PC-9 (cell line): Measurements from ENCODE around the gene SMURF1. TPM values are rescaled to one million over a fixed set of nuclear protein-coding genes. Genes with fewer than 3 reads are reported as not detected.
A peak's percentile ranks its signal among the peaks of the same experiment; 100 is the strongest.

ENCODE experiments used
- BruUV-seq: library from RNA; stranded (reverse); fragments of 400-500 nt; replicated peaks from 2 replicates; lab custom pipeline; 2021; lab: Mats Ljungman, UMichigan
- CTCF ChIA-PET: fragments of 300-600 bp; sonication (Branson Sonifier 250); formaldehyde crosslinking; loops from one replicate; lab custom pipeline; 2022; ENCODE audit warnings: antibody characterized with exemption; lab: Charles Lee
- POLR2A ChIA-PET: fragments of 300-600 bp; sonication (Branson Sonifier 250); formaldehyde crosslinking; loops from one replicate; lab custom pipeline; 2022; ENCODE audit warnings: antibody characterized with exemption; ENCODE audit not compliant: unreplicated experiment; lab: Charles Lee
- DNase-seq, 2 experiments: peaks; one replicate each; pipeline versions ENCODE4 v3.0.0 to v3.0.0-alpha.2; 2015 to 2022; ENCODE audit warnings: mixed read lengths in 1 of 2
- H2AFZ ChIP-seq: fragments of 200-600 bp; sonication (generic); 2 replicates; pipeline ENCODE4 v1.8.1; 2017; ENCODE audit warnings: antibody characterized with exemption
- H3F3A ChIP-seq: fragments of 200-600 bp; sonication (generic); 2 replicates; pipeline ENCODE4 v1.8.1; 2017; ENCODE audit warnings: antibody characterized with exemption, mild to moderate bottlenecking, low read depth; ENCODE audit not compliant: insufficient read depth
- H3K27ac ChIP-seq: fragments of 200-600 bp; sonication (generic); 2 replicates; pipeline ENCODE4 v1.6.1; 2016; ENCODE audit warnings: mixed run types
- H3K27me3 ChIP-seq: fragments of 200-600 bp; sonication (generic); 2 replicates; pipeline ENCODE4 v1.6.1; 2016; ENCODE audit warnings: low read depth, mixed run types; ENCODE audit not compliant: insufficient read depth
- H3K36me3 ChIP-seq: fragments of 200-600 bp; sonication (generic); 2 replicates; pipeline ENCODE4 v1.6.1; 2016; ENCODE audit warnings: low read depth, mixed run types
- H3K4me1 ChIP-seq: fragments of 200-600 bp; sonication (generic); replicated peaks from 2 replicates; pipeline ENCODE4 v1.6.1; 2016; ENCODE audit warnings: mixed run types; ENCODE audit not compliant: insufficient read depth
- H3K4me2 ChIP-seq: fragments of 200-600 bp; sonication (generic); 2 replicates; pipeline ENCODE4 v1.6.1; 2017; ENCODE audit warnings: mixed run types
- H3K4me3 ChIP-seq: fragments of 200-600 bp; sonication (generic); 2 replicates; pipeline ENCODE4 v1.6.1; 2016; ENCODE audit warnings: mixed run types
- H3K79me2 ChIP-seq: fragments of 200-600 bp; sonication (generic); 2 replicates; pipeline ENCODE4 v1.6.1; 2017; ENCODE audit warnings: low read depth, mixed run types
- H3K9me2 ChIP-seq: fragments of 200-600 bp; sonication (generic); 2 replicates; pipeline ENCODE4 v1.8.1; 2017; ENCODE audit warnings: mild to moderate bottlenecking; ENCODE audit not compliant: insufficient read depth
- H3K9me3 ChIP-seq: fragments of 200-600 bp; sonication (generic); 2 replicates; pipeline ENCODE4 v1.8.1; 2016; ENCODE audit warnings: low read depth; ENCODE audit not compliant: insufficient read depth
- H4K20me1 ChIP-seq: fragments of 200-600 bp; sonication (generic); 2 replicates; pipeline ENCODE4 v1.8.1; 2017; ENCODE audit not compliant: insufficient read depth
- CTCF ChIP-seq: fragments of 200-600 bp; sonication (generic); conservative IDR thresholded peaks from 2 replicates; pipeline ENCODE4 v1.6.1; 2017; ENCODE audit warnings: mixed run types, antibody characterized with exemption, mild to moderate bottlenecking, moderate library complexity
- EZH2 ChIP-seq: fragments of 200-600 bp; sonication (generic); IDR thresholded peaks from 2 replicates; pipeline ENCODE4 v1.8.0; 2017; ENCODE audit warnings: antibody characterized with exemption, low read depth
- intact Hi-C: fragments of 100-400 bp; cut with micrococcal nuclease; formaldehyde crosslinking; loops from one replicate; pipeline ENCODE4 v1.10.0; 2022; ENCODE audit not compliant: unreplicated experiment
- total RNA-seq: library from RNA; stranded (reverse); gene quantifications from 2 replicates; pipeline ENCODE4 v1.2.3, GENCODE V29; 2021

The SMURF1 gene
- total RNA-seq, 1 experiment from 2014 or later, result 53.2 TPM

DNA sequence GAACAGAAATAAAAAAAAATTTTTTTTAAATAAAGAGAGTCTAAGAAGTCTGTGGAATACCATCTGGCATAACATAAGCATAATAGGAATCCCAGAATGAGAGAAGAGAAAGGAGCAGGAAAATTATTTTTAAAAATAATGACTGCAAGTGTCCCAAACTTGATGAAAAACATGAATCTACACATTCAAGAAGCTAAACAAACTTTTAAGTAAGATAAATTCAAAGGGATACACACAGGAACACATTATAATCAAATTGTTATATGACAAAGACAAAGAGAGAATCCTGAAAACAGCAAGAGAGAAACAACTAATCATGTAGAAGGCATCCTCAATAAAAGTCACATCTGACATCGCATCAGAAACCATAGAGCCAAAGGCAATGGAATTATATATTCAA is 30.9 kb downstream of the SMURF1 start:
- DNase-seq, result no peak
- H3K36me3 ChIP-seq, result peaks cover 10% of the 10 kb centered on the region; the same call in 1 of the 2 replicates
- no peaks in the 10 kb centered on the region for H3K9me2 ChIP-seq
- H3K4me3 ChIP-seq, result no peak overlapping the region
- peak overlapping the region; percentile 76 for H3K27ac ChIP-seq
- peaks cover 63% of the 10 kb centered on the region for H3K4me1 ChIP-seq
- POLR2A ChIA-PET, result no interaction called here
- H3K4me2 ChIP-seq, result peak overlapping the region; percentile 43
- H4K20me1 ChIP-seq, result peaks cover 40% of the 10 kb centered on the region
- H3K79me2 ChIP-seq, result peaks cover 100% of the 10 kb centered on the region
- TF ChIP-seq EZH2 (no peak), CTCF (no peak)
- H3F3A ChIP-seq, result peaks cover 72% of the 10 kb centered on the region
- no TSS peak for BruUV-seq
- CTCF ChIA-PET, result no interaction called here
- intact Hi-C loops, result no loop called here
- 0 out of 2 replicates have a peak, but pooled peaks cover 3% of the 10 kb centered on the region for H3K9me3 ChIP-seq
- no peaks in the 10 kb centered on the region for H3K27me3 ChIP-seq
- no peak overlapping the region for H2AFZ ChIP-seq

GRCh38 chr7:99112097-99112496 is 31.8 kb downstream of the SMURF1 start:
- CTCF ChIA-PET, result interaction anchor here (0.6 to 1.1 kb wide), 2 partner anchors 9 to 12 kb away, joined by 4 to 8 read pairs; no protein-coding TSS in a partner anchor
- no peaks in the 10 kb centered on the region for H3K27me3 ChIP-seq
- POLR2A ChIA-PET, result interaction anchor here (0.6 to 0.9 kb wide), 3 partner anchors 10 to 14 kb away, joined by 3 to 4 read pairs (median 3); no protein-coding TSS in a partner anchor
- BruUV-seq, result no TSS peak
- H3K79me2 ChIP-seq, result peaks cover 100% of the 10 kb centered on the region
- peak overlapping the region; percentile 43 for H3K4me2 ChIP-seq
- 0 out of 2 replicates have a peak overlapping the region, but pooled peaks have one; percentile 5 for H3K4me3 ChIP-seq
- H3K4me1 ChIP-seq, result peaks cover 72% of the 10 kb centered on the region
- peaks cover 8% of the 10 kb centered on the region; the same call in 1 of the 2 replicates for H3K36me3 ChIP-seq
- intact Hi-C loops, result no loop called here
- peaks cover 78% of the 10 kb centered on the region for H3F3A ChIP-seq
- 0 out of 2 replicates have a peak, but pooled peaks cover under 1% of the 10 kb centered on the region for H3K9me3 ChIP-seq
- no peak overlapping the region for H2AFZ ChIP-seq
- peak; percentile 41 to 79 for DNase-seq
- H3K27ac ChIP-seq, result peak overlapping the region; percentile 76
- TF ChIP-seq CTCF (no peak), EZH2 (no peak)
- no peaks in the 10 kb centered on the region for H3K9me2 ChIP-seq
- H4K20me1 ChIP-seq, result peaks cover 46% of the 10 kb centered on the region

DNA sequence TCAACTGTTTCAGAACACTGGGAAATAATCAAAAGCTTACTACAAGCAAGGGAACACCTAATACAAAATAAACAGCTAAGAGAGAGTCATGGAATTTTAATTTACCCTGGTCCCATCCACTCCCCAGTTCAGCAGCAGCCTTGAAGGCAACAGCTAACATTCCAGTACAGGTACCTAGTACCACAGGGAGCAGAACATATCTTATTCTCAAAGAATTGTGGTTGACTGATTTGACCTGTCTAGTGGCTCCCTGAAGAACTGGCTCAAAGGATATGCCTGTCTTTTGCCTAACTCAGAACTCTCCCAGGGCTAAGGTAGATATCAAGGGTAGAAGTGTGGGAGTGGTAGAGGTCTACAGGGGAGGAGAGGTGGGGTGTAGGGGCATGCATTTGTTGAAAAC is 32.3 kb downstream of the SMURF1 start:
- BruUV-seq, result TSS peak; percentile 2
- H3K36me3 ChIP-seq, result peaks cover 8% of the 10 kb centered on the region; the same call in 1 of the 2 replicates
- ChIA-PET POLR2A (interaction anchor here (0.5 to 0.9 kb wide), 3 partner anchors 10 to 24 kb away, joined by 3 to 4 read pairs (median 3); no protein-coding TSS in a partner anchor), CTCF (interaction anchor here (1.1 kb wide), 1 partner anchor 9 kb away, joined by 8 read pairs; no protein-coding TSS in a partner anchor)
- peak in 1 of 2 experiments; percentile 27 for DNase-seq
- H3K27ac ChIP-seq, result peak overlapping the region; percentile 76
- no peaks in the 10 kb centered on the region for H3K9me2 ChIP-seq
- no peak overlapping the region for H2AFZ ChIP-seq
- peaks cover 100% of the 10 kb centered on the region for H3K79me2 ChIP-seq
- TF ChIP-seq EZH2, result no peak
- no peak for TF ChIP-seq CTCF
- H3K4me3 ChIP-seq, result no peak overlapping the region
- peaks cover 77% of the 10 kb centered on the region for H3K4me1 ChIP-seq
- H3K4me2 ChIP-seq, result peak overlapping the region; percentile 43
- H3K9me3 ChIP-seq, result no peaks in the 10 kb centered on the region
- no peaks in the 10 kb centered on the region for H3K27me3 ChIP-seq
- peaks cover 46% of the 10 kb centered on the region for H4K20me1 ChIP-seq
- intact Hi-C loops, result no loop called here
- H3F3A ChIP-seq, result peaks cover 78% of the 10 kb centered on the region
